GM18870 (cell line): ENCODE measurements around the gene AGPAT2.

Experiments
- ATAC-seq: cut with Tn5 transposase; IDR thresholded peaks from one replicate; pipeline ENCODE4 v1.9.1; 2021; ENCODE audit warnings: moderate library complexity; ENCODE audit not compliant: unreplicated experiment

The AGPAT2 gene

DNA sequence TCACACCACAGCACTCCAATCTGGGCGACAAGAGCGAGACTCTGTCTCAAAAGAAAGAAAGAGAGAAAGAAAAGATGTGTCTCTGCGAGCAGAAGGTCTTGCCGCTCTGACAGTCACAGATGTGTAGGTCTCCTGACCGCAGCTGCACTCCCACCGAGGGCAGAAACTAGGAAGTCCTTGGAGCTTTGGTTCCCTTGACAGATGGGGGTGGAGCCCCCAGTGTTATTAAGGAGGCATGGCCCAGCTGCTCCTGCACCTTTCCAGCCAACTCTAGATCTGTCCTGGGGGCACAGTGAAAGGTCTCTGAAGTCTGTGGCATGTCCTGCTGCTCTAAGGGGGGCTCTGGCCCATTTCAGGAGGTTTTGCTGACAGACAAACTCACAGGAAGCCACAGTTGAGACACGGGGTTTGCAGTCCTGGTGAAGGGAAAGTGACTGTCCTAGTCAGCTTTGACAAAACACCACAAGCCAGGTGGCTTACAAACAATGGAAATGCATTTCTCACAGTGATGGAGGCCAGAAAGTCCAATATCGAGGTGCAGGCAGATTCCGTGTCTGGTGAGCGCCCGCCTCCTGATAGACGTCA lies 16.1 kb upstream of the AGPAT2 start:
- no peak for ATAC-seq

DNA sequence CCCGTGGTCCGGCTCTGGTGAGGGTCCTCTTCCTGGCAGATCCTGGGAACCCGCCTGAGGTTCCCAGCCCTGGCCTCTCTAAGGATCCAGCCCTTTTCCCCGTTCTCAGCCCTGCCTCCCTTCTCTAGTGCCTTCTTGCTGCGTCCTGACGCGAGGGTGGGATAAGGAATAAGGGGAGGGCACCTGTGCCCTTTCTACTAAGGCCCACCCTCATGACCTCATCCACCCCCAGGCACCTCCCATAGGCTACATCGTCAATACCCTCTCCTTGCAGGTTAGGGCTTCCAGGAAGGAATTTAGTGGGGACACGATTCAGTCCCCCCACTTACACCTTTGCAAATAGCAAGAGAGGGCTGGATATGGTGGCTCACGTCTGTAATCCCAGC lies 14.4 kb upstream of the AGPAT2 start:
- ATAC-seq = no peak

DNA sequence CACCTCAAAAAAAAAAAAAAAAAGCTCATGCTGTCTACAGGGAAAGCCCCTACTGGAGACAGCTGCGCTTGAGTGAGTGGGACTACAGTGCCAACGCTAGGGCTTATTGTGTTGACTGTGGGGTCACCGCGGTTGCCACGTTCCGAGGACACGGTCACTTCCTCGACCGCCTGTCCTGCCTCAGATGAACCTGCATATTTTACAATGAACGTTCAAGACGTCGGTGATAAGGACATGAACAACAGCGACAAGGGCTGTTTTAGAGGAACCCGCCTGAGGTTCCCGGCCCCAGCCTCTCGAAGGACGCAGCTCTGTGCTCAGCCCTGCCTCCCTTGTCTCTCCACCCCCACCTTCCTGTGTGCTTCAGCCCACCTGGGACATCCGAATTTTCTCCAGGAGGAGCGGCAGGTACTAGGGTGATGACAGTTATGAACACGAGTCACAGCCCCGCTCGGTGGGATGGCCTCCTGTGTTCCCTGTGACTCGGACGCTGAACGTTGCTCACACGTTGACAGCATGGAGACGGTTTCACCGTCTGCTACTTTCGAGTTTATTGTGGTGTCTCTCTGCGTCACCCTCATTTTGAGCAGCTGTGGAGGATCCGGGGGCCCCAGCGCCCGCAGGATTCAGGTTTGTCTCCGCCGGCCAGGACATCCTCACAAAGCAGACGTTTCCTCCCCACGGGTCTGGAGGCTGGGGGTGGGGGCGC lies 13.9 kb upstream of the AGPAT2 start:
- ATAC-seq = no peak

DNA sequence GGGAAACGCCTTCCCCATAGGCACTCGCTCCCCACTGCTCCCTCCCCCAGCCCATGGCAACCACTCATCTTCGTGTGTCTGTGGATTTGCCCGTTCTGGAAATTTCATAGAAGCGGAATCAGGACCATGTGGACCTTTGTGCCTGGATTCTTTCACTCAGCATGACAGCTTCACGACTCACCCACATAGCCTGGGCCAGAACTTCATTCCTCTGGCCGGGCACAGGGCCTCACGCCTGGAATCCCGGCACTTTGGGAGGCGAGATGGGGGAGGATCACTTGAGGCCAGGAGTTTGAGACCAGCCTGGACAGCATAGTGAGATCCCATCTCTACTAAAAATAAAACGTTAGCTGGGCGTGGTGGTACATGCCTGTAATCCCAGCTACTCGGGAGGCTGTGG lies 13.0 kb upstream of the AGPAT2 start:
- no peak for ATAC-seq

DNA sequence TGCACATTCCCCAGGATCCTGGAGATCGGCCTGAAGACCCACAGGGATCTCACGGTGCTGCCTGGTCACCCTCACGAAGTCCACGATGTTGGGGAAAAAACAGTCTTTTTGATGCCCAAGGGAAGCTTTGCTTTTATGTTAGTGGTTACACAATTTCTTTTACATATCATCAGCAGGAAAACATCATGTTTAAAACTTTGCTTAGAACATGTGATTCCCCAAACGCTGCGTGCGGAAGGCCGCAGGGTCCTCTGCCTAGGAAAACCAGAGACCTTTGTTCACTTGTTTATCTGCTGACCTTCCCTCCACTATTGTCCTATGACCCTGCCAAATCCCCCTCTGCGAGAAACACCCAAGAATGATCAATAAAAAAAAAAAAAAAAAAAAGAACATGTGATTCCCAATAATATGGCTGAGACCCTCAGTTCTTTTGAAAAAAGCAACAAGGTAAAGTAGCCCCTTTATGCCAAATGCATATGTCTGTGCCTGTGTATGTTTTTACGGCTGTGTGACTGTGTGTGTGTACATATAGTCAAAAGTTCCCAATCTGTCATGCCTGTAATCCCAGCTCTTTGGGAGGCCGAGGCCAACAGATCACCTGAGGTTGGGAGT lies 11.5 kb upstream of the AGPAT2 start:
- no peak for ATAC-seq

DNA sequence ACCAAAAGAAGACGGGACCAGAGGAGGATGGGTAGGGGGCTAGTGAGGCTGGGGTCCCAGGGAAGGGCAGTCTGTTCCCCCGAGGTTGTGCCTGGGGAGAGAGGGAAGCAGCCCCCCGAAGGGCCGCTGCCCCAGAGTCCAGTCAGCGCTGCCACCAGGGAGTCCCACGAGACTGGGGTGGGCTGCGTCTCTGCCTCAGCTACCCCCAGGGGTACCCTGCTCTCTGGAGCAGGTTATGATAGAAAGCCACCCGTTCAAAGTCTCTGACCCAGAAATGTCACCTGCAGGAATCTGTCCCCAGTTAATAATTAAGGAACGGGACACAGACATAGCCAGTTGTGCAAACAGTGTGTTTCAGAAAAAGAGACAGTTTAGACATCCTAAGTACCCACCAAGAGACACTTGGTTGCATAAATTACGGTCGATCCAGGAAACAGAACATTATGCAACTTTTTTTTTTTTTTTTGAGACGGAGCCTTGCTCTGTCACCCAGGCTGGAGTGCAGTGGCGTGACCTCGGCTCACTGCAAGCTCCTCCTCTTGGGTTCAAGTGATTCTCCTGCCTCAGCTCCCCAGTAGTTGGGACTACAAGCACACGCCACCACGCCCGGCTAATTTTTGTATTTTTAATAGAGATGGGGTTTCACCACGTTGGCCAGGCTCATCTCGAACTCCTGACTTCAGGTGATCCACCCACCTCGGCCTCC lies 10.7 kb upstream of the AGPAT2 start:
- no peak for ATAC-seq

DNA sequence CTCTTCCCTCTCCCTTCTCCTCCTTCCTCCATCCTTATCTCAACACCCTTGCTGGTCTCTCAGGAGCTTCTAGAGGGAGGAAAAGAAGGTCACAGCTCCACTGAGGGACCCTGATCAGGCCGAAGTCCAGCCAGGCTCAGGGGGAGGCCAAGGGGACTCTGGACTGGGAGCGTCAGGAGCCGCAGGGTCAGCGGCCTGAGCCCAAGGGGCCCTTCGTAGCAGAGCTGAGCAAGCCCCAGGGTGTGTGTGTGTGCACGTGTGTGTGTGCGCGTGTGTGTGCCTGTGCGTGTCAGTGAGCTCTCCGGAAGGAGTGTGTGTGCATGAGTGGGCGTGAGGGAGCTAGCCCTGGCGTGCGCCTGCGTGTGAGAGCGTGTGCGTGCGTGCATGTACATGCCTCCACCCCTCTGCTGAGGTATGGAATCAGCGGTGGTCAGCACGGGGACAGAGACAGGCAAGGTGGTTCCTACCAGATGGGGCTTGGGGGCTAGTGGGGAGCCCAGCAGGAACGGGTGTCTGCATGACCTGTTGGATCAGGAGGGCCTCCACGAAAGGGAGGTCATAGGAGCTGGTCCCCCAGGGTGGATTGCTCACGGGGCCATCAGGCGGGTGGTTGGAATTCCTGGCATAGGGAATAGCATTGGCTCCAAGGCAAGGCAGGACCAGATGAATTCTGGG lies 10.0 kb upstream of the AGPAT2 start:
- ATAC-seq = no peak

DNA sequence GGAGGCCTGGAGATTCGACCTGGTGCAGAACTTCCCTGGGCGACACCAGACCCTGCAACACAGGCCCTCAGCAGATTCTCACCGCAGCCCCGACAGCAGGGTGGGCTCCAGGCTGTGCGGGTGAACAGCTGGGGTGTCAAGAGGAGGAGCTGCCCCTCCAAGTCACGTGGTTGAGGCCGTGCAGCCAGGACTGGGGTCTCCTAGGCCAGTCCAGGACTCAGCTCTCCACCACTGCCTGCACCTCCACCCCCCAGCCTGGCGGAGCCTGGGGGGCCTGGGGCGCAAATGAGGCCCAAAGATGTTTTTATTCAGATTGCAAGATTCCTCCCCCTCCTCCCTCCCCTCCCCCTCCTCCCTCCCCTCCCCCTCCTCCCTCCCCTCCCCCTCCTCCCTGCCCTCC lies 9.2 kb upstream of the AGPAT2 start:
- ATAC-seq = no peak

DNA sequence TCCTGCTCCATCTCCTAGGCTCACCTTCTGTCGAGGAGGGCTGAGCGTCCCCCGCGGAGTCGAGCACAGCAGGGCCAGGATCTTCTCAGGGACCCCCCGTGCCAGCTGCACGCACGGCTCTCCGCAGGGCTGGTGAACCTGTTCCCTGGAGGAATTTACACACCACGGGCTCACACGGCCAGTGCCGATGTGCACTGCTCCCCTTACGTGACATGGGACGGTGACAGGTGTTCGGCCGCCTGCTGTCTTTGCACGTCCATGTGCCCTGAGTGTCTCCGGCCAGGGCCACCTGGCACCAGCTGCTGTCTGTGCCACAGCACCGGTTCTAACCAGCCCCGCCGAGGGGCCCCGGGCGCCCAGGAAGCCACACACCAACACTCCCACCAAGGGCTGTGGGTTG lies 8.7 kb upstream of the AGPAT2 start:
- no peak for ATAC-seq

DNA sequence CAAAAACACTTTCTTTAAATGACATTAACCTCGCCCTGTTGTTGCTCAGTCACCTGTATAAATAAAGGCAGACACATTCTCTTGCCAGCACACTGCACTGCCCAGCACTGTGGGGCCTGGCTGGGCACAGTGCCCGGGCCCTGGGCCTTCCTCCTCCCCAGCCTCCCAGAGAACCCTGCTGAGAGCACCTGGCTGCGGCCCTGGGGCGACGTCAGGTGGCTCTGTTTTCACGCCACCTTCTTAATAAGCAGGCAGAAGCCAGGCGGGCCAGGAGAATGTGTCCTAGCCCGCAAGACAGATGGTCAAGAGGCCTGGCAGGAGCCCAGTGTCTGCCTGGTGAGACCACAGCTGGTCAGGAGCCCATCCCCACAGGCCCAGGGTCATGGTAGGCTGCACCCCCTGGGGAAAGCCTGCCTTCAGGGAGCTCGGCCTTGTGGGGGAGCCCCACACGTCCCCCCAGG lies 8.2 kb upstream of the AGPAT2 start:
- no peak for ATAC-seq

DNA sequence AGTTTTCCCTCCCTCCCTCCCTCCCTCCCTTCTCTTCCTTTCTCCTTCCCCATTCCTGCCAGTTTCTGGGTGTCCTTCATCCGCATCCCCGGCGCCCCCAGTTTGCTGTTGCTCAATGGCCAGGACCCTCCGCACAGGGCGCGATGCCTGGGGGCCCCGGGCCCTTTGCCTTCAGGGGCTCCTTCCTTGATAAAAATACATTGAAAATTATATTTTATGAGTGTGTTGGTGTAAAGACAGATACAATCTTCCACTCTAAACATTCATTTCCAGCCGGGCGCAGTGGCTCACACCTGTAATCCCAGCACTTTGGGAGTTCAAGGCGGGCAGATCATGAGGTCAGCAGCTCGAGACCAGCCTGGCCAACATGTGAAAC lies 7.6 kb upstream of the AGPAT2 start:
- no peak for ATAC-seq

DNA sequence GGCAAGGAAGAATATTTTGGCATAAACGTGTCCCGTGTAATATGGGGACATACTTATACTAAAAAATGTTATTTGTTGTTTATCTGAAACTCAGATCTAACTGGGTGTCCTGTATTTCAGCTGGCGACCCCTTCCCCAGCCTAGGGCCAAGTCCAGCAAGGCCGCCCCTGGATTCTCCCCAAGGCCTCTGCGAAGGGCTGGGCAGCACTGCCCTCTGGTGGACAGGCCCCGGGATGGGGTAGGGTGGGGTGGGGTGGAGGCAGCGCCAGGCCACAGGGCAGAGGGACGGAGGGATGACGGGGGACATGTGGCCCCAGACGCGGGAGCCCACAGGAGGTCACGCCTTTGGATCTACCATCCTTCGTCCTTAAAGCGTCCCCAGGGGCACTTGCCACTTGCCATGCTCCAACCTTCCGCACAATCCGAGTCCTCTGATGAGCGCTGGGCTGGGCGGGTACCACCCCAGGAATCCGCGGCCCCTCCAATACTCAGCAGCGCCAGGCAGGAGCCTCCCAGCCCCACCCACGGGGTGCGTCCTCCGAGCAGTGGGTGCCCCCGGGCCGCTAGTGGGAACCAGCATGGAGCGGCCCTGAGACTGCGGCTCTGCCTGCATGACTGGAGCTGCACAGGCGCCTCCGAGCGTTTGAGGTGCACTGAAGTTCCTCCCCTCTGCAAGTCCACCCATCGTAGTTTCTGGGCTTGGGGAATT lies 7.1 kb upstream of the AGPAT2 start:
- no peak for ATAC-seq

DNA sequence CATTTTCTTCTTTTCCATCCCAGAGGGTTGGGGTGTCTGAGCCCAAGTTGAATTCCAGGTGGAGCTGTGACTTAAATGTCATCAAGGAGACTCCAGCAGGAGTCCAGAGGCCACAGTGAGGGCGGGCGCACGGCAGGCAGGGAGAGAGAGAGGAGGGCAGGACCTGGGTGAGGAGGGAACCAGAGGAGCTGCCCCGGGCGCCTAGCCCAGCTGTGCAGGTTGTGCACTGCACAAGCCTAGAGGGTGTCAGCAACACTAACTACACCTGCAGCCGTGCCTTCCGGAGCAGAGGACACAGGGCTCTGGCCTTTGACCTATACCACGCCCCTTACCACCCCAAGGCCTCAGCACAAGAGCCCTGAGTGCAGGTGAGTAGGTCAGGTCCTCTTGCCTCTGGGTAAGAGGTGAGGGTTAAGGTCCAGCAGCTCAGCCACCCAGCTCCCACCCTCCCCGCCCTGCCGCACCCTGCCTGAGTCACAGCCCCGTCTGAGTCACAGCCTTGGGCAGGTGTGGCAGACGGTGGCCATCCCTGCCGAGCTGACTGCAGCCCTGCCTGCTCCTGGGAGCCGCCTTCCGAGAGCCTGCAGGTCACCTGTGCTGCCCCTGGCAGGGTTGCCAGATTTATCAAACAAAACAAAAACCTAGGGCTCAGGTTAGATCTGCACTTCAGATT lies 6.4 kb upstream of the AGPAT2 start:
- no peak for ATAC-seq

DNA sequence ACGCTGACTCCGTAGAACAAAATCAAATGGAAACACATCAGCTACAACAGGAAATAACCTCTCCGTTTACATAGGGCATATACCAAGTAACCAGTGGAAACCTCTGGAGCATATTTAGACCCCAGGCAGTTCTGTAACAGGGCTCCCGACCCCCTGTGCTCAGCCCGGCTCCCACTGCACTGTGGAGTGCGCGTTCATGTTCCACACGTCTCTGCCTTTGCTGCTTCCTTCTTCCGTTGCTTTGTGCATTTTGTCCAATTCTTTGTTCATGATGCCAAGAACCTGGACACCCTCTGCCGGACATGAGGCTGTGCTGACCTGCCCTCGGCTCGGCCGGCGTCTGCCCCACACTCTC lies 5.9 kb upstream of the AGPAT2 start:
- no peak for ATAC-seq

DNA sequence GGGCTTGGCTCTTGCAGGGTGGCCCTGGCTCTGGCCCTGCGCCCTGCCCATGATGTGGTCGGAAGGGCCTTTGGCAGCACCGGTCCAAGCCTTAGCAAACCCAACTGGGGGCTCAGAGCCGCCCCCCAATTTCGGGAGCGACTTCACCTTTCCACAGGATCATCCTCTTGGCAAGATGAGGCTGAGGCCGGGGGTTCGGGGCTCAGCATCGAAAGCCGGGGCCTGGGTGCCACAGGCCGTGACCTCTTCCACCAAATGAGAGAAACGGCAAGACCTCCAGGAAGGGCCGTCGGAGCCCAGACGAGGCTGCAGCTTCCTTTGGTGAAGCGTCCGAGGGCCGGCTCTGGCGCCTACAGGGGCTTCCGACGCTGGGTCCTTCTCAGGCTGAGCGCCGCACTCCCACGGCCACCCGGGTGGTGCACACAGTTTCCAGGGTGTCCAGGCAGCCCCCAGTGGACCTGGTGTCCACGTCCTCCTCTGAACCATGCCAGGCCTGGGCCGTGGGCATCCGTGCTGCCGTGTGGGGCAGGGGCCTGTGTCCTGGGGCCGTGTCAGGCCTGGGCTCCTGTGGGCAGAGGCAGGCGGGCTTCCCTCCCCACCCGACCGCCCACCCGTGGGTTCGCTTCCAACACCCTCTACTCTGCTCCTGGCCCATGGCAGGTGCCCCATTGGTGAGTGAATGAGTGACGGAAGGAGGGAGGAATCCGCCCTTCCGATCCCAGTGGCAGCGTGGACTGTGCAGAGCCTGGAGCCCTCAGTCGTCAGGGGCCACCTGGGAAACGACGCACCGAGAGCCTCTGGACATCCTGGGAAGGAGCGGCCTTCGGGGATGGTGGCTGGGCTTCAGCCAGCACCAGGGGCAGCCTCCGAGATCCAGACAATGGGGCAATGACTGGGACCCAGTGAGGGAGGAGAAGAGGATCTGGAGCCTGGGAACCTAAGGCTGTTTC lies 5.2 kb upstream of the AGPAT2 start:
- no peak for ATAC-seq

DNA sequence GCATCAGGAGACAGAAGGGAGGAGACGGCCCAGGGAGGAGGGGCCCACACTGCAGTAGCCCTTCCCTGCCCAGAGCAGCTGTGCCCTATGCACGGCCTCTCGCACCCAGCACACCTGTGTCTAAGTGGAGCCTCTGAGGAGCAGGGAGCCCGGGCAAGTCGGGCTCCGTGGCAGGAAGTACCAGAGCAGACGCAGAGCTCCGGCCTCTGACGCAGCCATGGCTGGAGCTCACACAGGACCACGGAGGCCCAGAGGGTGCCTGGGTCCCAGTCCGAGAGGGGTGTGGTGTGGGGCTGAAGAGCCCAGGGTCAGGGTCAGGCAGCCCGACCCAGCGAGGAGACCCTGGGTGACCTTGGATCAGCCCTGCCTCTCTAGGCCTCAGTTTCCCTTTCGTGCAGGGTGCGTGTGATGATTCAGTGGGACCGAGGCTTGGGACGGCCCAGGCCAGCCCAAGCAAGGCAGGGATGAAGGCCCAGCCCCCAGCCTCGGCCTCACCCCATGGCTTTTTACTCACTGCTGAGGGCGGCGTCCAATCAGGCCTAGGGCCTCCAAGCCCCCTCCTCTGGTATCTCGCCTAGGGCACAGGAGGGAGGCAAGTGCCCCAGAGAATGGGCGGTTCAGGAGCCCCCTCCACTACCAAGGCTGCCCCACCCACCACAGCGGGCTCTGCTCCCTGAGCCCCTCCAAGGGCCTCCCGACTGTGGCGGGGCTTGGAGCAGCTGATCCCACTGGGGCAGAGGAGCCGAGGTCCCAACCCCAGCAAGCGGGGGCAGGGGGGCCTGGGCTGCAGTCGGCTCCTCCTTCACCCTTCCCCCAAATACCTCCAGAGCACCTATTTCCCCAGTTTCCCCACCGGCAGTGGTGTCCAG lies 4.3 kb upstream of the AGPAT2 start:
- no peak for ATAC-seq

DNA sequence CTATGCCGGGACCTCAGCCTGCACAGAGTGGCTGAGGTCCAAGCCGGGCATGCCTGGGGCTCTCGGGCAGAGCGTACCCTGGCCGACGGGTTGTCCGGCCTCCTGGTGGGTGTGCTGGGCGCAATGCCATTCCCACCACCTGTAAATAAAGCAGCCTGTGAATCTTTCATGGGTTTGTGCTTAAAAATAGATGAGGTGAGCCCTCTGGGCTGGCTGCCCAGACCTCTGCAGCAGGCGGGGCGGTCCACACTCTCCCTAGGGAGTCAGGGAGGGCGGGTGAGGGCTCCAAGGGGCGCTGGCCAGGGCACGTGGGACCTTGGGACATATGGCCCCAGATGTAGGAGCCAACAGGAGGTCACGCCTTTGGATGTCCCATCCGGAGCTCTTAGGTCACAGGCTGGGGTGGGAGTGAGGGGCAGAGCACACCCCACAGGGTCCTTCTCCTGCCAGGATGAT lies 3.6 kb upstream of the AGPAT2 start:
- ATAC-seq = no peak

DNA sequence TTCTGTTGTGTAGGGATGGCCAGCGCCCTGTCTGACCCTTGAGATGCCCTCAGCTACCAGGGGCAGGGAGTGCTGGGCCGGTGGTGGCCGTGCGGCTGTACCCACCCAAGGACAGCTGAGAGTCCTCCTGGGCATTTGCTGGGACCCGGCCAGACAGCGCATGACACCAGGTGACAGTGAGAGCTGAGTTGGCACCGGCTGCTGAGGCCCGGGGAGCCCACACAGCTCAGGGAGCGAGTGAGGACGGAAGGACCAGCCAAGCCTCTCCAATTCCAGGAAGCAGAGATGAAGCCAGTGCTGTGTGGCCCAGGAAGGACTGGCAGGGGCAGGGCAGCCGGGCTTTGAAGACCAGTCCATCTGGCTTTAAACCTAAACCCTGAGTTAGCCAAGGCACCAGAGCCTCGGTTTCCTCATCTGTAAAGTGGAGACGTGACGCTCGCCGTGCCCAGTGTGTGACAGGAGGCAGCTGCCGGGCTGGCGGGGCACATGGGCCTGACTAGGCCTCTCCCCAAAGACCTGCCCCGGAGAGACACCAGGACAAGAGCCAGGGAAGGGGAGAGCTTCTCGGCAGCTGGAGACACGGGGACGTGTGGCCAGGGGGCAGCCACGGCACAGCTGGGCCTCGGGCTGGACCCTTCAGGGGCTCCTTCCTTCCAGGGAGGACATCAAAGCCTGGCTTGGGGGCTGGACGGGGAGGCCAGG lies 3.0 kb upstream of the AGPAT2 start:
- no peak for ATAC-seq
